Testis (tissue), 3 donors: ENCODE measurements around the gene PSMD1. TPM values are rescaled to one million over a fixed set of nuclear protein-coding genes. Genes with fewer than 3 reads are reported as not detected.
A peak's percentile ranks its signal among the peaks of the same experiment; 100 is the strongest.

ENCODE experiments used
- DNase-seq: peaks from one replicate; pipeline ENCODE4 v3.0.0-alpha.2; 2019
- H3K27ac ChIP-seq, 2 donors: fragments of 200-600 bp; sonication (generic); one replicate each; pipeline ENCODE4 v1.5.1; 2019
- H3K27me3 ChIP-seq: fragments of 200-600 bp; sonication (generic); one replicate; pipeline ENCODE4 v1.5.1; 2019
- H3K36me3 ChIP-seq: fragments of 200-600 bp; sonication (generic); one replicate; pipeline ENCODE4 v1.5.1; 2017; ENCODE audit warnings: low read depth; ENCODE audit errors: missing control alignments
- H3K4me1 ChIP-seq: fragments of 200-600 bp; sonication (generic); one replicate; pipeline ENCODE4 v1.5.1; 2019
- H3K4me3 ChIP-seq, 2 donors: fragments of 200-600 bp; sonication (generic); one replicate each; pipeline ENCODE4 v1.5.1; 2017 to 2019
- H3K9me3 ChIP-seq: fragments of 200-600 bp; sonication (generic); one replicate; pipeline ENCODE4 v1.5.1; 2017
- CTCF ChIP-seq, 3 experiments: fragments of 450-650 bp in 2 of 3; fragments of 200-600 bp in 1 of 3; sonication (generic) in 1 of 3; IDR thresholded peaks; one replicate each; pipeline ENCODE4 v1.5.1; 2016 to 2019; ENCODE audit warnings: antibody characterized with exemption in 3 of 3, mild to moderate bottlenecking in 2 of 3, moderate library complexity in 1 of 3
- POLR2A ChIP-seq: fragments of 450-650 bp; IDR thresholded peaks from one replicate; pipeline ENCODE4 v1.6.1; 2017; ENCODE audit warnings: antibody characterized with exemption, mild to moderate bottlenecking, moderate library complexity
- WGBS, 2 donors: methylation state at CpG; one replicate each; pipeline ENCODE4 v1.1.5; 2018; 5-methylcytosine and 5-hydroxymethylcytosine counted together
- intact Hi-C: fragments of 100-400 bp; cut with DNase I; formaldehyde crosslinking; loops from one replicate; pipeline ENCODE4 v1.15.1; 2023; ENCODE audit warnings: low total_unique reads
- polyA plus RNA-seq: library from polyadenylated mRNA; stranded (reverse); fragments of 350-450 nt; fragmentation: Illumina TruSeq; extraction: RNeasy Lipid Tissue Mini Kit (QIAGEN cat#74804); gene quantifications from one replicate; pipeline ENCODE4 v1.2.3, GENCODE V29; 2014; ENCODE audit warnings: low read depth, low replicate concordance; ENCODE audit not compliant: insufficient read depth
- total RNA-seq, 2 donors: library from RNA; depleted of rRNA; stranded (reverse); fragments of >200 nt; gene quantifications; one replicate each; pipeline ENCODE4 v1.2.3, GENCODE V29; 2016

Gene PSMD1
- total and polyA plus RNA-seq, 3 donors from 2014 or later, result 60.8 to 69.6 (median 66.8) TPM

- intact Hi-C loops, result no loop called here
- TF ChIP-seq POLR2A (no peak), CTCF (IDR thresholded peaks at IDR 0.05) (no peak)
- no peak for DNase-seq
Measured at GRCh38 chr2:231015478-231015877, 41.2 kb upstream of the PSMD1 start.

GRCh38 chr2:231015926-231016325 lies 40.7 kb upstream of the PSMD1 start:
- Histone ChIP-seq H3K27ac (no peak overlapping the region), H3K27me3 (no peaks in the 10 kb centered on the region), H3K36me3 (no peaks in the 10 kb centered on the region), H3K4me1 (no peaks in the 10 kb centered on the region), H3K9me3 (no peaks in the 10 kb centered on the region), H3K4me3 (no peak overlapping the region)
- intact Hi-C loops, result no loop called here
- TF ChIP-seq POLR2A (no peak), CTCF (IDR thresholded peaks at IDR 0.05) (no peak)
- no peak for DNase-seq
- 79 to 96% methylated on average over 2 to 3 of the region's 3 CpGs for WGBS, 2 donors

More at GRCh38 chr2:231015478-231015877, 41.2 kb upstream of the PSMD1 start:
- 81 to 88% methylated on average over 4 to 7 of the region's 7 CpGs for WGBS, 2 donors
- Histone ChIP-seq H3K27me3 (no peaks in the 10 kb centered on the region), H3K36me3 (no peaks in the 10 kb centered on the region), H3K27ac (no peak overlapping the region), H3K4me3 (no peak overlapping the region), H3K9me3 (no peaks in the 10 kb centered on the region), H3K4me1 (no peaks in the 10 kb centered on the region)

- intact Hi-C loops, result no loop called here
Measured at GRCh38 chr2:231016566-231017230, 40.0 kb upstream of the PSMD1 start.

GRCh38 chr2:231017231-231017598 lies 39.5 kb upstream of the PSMD1 start:
- intact Hi-C loops, result no loop called here
- no peak overlapping the region for H3K27ac ChIP-seq

More at GRCh38 chr2:231016566-231017230, 40.0 kb upstream of the PSMD1 start:
- Histone ChIP-seq H3K9me3 (no peaks in the 10 kb centered on the region), H3K27ac (no peak overlapping the region), H3K27me3 (no peaks in the 10 kb centered on the region), H3K36me3 (no peaks in the 10 kb centered on the region), H3K4me1 (no peaks in the 10 kb centered on the region), H3K4me3 (no peak overlapping the region)
- TF ChIP-seq POLR2A, result no peak
- TF ChIP-seq CTCF (IDR thresholded peaks at IDR 0.05), result no peak
- DNase-seq, result no peak
- WGBS, 2 donors, result 76 to 87% methylated on average over 6 of the region's 6 CpGs

More at GRCh38 chr2:231017231-231017598, 39.5 kb upstream of the PSMD1 start:
- H3K9me3 ChIP-seq, result no peaks in the 10 kb centered on the region
- H3K4me3 ChIP-seq, result no peak overlapping the region
- peak; percentile 40 for DNase-seq
- no peaks in the 10 kb centered on the region for H3K4me1 ChIP-seq
- H3K27me3 ChIP-seq, result no peaks in the 10 kb centered on the region
- WGBS, 2 donors, result 47 to 54% methylated on average over 4 of the region's 4 CpGs
- H3K36me3 ChIP-seq, result no peaks in the 10 kb centered on the region
- TF ChIP-seq POLR2A (no peak), CTCF (IDR thresholded peaks at IDR 0.05) (no peak)
